HepG2 (cell line): ENCODE results near the gene ACTR1B. TPM values are rescaled to one million over a fixed set of nuclear protein-coding genes. Genes with fewer than 3 reads are reported as not detected.
A peak's percentile ranks its signal among the peaks of the same experiment; 100 is the strongest.

Source experiments
- CENPX ChIP-seq: sonication (generic); formaldehyde crosslinking; IDR thresholded peaks from 2 replicates; pipeline ENCODE4 v1.9.0; 2021; ENCODE audit warnings: mild to moderate bottlenecking, missing genetic modification reagents, moderate library complexity
- CSRNP2 ChIP-seq: sonication (generic); formaldehyde crosslinking; conservative IDR thresholded peaks from 2 replicates; pipeline ENCODE4 v1.8.0; 2022; ENCODE audit warnings: low read depth, missing genetic modification reagents
- GLMP ChIP-seq: sonication (generic); formaldehyde crosslinking; IDR thresholded peaks from 2 replicates; pipeline ENCODE4 v1.9.0; 2021; ENCODE audit warnings: missing genetic modification reagents, mild to moderate bottlenecking, borderline replicate concordance
- GZF1 ChIP-seq: sonication (generic); formaldehyde crosslinking; IDR thresholded peaks from 2 replicates; pipeline ENCODE4 v1.5.1; 2020; ENCODE audit warnings: mild to moderate bottlenecking, missing genetic modification reagents
- HNF4A ChIP-seq: sonication (generic); formaldehyde crosslinking; IDR thresholded peaks from 2 replicates; pipeline ENCODE4 v1.4.0; 2020; ENCODE audit warnings: missing genetic modification reagents
- KDM6A ChIP-seq: IDR thresholded peaks from 2 replicates; pipeline ENCODE4 v1.6.1; 2016; ENCODE audit warnings: low read depth
- SAFB2 ChIP-seq: sonication (generic); formaldehyde crosslinking; IDR thresholded peaks from 2 replicates; pipeline ENCODE4 v1.5.1; 2020; ENCODE audit warnings: missing genetic modification reagents, low read depth, mild to moderate bottlenecking, borderline replicate concordance
- ZHX2 ChIP-seq, 2 experiments: sonication (generic) in 1 of 2; formaldehyde crosslinking in 1 of 2; IDR thresholded peaks; 2 replicates each; pipeline versions ENCODE4 v1.6.1 to v1.9.0; 2014 to 2022; ENCODE audit warnings: antibody characterized with exemption in 1 of 2, borderline replicate concordance in 1 of 2, inconsistent platforms in 1 of 2, low read depth in 1 of 2, missing genetic modification reagents in 1 of 2
- ZNF331 ChIP-seq: sonication (generic); formaldehyde crosslinking; IDR thresholded peaks from 2 replicates; pipeline ENCODE4 v1.4.0; 2020; ENCODE audit warnings: missing genetic modification reagents
- ZXDC ChIP-seq: sonication (generic); formaldehyde crosslinking; IDR thresholded peaks from 2 replicates; pipeline ENCODE4 v1.5.0; 2020; ENCODE audit warnings: mild to moderate bottlenecking, missing genetic modification reagents
- polyA plus RNA-seq, 8 experiments: library from polyadenylated mRNA; depleted of rRNA in 3 of 8; stranded (reverse) in 7 of 8; unstranded in 1 of 8; fragments of >200 nt; fragmentation: Illumina TruSeq in 4 of 8; extraction: Trizol in 4 of 8; gene quantifications; 2 replicates each; pipeline versions ENCODE4 v1.2.1 to v1.2.3, GENCODE V29; 2011 to 2016; ENCODE audit warnings: low read depth in 4 of 8, missing spikeins in 1 of 8, mixed read lengths in 1 of 8; ENCODE audit not compliant: insufficient read depth in 1 of 8
- total RNA-seq, 5 experiments: library from RNA; depleted of rRNA; stranded (reverse); fragments of >200 nt; fragmentation: Illumina TruSeq; extraction: Trizol; gene quantifications; 2 replicates each; pipeline ENCODE4 v1.2.3, GENCODE V29; 2016; ENCODE audit warnings: low read depth in 1 of 5

Gene ACTR1B
- total and polyA plus RNA-seq, 2 of the 13 experiments (the other 11 are each of a cell fraction or from before 2014, with no cell fraction given), result 61.7 to 76.7 TPM

GRCh38 chr2:97645695-97646629 lies 17.9 kb downstream of the ACTR1B start, which contains the start of gene COX5B (continued):
- TF ChIP-seq ZXDC (CRISPR knock-in tag) (peak; percentile 22; the same call in 1 of the 2 replicates), HNF4A (CRISPR knock-in tag) (peak; percentile 39; the same call in 1 of the 2 replicates), ZNF331 (CRISPR knock-in tag) (peak; percentile 12; the same call in 1 of the 2 replicates), CSRNP2 (CRISPR knock-in tag) (no peak), ZHX2 (IDR thresholded peaks at IDR 0.05; ENCODE audit: low read depth) (0 out of 2 replicates have a peak, but pooled peaks have one; percentile 44), ZHX2 (CRISPR knock-in tag; IDR thresholded peaks at IDR 0.05; ENCODE audit: borderline replicate concordance) (no peak; the same call in 1 of the 2 replicates), CENPX (CRISPR knock-in tag) (no peak), KDM6A (CRISPR knock-in tag) (no peak), SAFB2 (CRISPR knock-in tag) (0 out of 2 replicates have a peak, but pooled peaks have one; percentile 39), GLMP (CRISPR knock-in tag) (no peak), GZF1 (no peak; the same call in 1 of the 2 replicates)
